DLD1 (cell line): ENCODE results near the gene ATP1A4.
"Not testable (repeated sequence)": the region's sequence is repeated elsewhere in the genome, so short reads cannot be mapped to it uniquely, and the experiment has no call there.

Source experiments
- in situ Hi-C: cut with HindIII; loops from 2 replicates; pipeline ENCODE4 v1.10.0; 2017; ENCODE audit warnings: low sequenced_read_pairs

The ATP1A4 gene

GRCh38 chr1:160151303-160151702 is at the start of gene ATP1A4:
Gene ATP1A4, plus strand, starts transcription at chr1:160151603. Its CDS starts 438 bp downstream, at chr1:160152041.
- in situ Hi-C loops = no loop called here

GRCh38 chr1:160101717-160102522 is 49.5 kb upstream of the ATP1A4 start:
- in situ Hi-C loops = loop anchor here (10.0 kb wide), 1 partner anchor 543 kb away; the partner anchor contains the start of gene SLAMF1

GRCh38 chr1:160103658-160104408 is 47.6 kb upstream of the ATP1A4 start:
- in situ Hi-C loops = loop anchor here (10.0 kb wide), 1 partner anchor 541 kb away; the partner anchor contains the start of gene SLAMF1

GRCh38 chr1:160104486-160104885 is 46.9 kb upstream of the ATP1A4 start:
- in situ Hi-C loops = loop anchor here (10.0 kb wide), 1 partner anchor 540 kb away; the partner anchor contains the start of gene SLAMF1

DNA sequence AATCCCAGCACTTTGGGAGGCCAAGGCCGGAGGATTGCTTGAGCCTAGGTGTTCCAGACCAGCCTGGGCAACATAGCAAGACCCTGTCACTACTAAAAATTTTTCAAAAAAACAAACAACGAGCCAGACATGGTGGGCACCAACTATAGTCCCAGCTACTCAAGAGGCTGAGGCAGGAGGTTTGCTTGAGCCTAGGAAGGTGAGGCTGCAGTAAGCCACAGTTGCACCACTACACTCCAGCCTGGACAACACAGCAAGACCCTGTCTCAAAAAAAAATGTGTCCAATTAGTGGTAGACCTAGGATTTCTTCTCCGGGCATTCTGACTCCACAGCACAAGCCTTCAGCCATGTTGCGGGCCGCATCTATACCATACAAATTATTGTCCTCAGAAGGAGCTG is 46.2 kb upstream of the ATP1A4 start:
- in situ Hi-C loops = loop anchor here (10.0 kb wide), 1 partner anchor 540 kb away; the partner anchor contains the start of gene SLAMF1

DNA sequence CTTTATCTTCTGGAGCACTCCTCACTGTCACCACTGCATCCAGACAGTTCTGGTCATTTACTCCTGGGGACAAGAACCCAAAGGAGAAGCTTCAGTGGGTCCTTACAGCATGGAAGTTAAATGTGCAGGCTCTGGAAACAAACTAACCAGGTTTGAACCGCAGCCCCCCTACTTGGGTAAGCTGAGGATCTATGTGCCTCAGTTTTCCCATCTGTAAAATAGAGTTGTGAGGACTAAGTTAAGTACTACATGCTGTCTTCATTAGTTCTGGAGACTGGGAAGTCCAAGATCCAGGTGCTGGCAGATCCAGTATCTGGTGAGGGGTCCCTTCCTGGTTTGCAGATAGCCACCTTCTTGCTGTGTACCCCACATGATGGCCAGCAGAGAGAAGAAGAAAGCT is 43.9 kb upstream of the ATP1A4 start:
- in situ Hi-C loops = loop anchor here (10.0 kb wide), 1 partner anchor 537 kb away; the partner anchor contains the start of gene SLAMF1

- in situ Hi-C loops = loop anchor here (10.0 kb wide), 1 partner anchor 536 kb away; the partner anchor contains the start of gene SLAMF1
Observed at GRCh38 chr1:160108888-160109662, 42.3 kb upstream of the ATP1A4 start.

GRCh38 chr1:160109686-160110085 is 41.7 kb upstream of the ATP1A4 start:
- in situ Hi-C loops = loop anchor here (10.0 kb wide), 1 partner anchor 535 kb away; the partner anchor contains the start of gene SLAMF1

- in situ Hi-C loops = not testable (repeated sequence)
Observed at GRCh38 chr1:160111462-160111861, 39.9 kb upstream of the ATP1A4 start.

- in situ Hi-C loops = no loop called here
Observed at GRCh38 chr1:160112357-160112756, 39.0 kb upstream of the ATP1A4 start.

GRCh38 chr1:160113407-160113806 is 38.0 kb upstream of the ATP1A4 start:
- in situ Hi-C loops = no loop called here

GRCh38 chr1:160114085-160114484 is 37.3 kb upstream of the ATP1A4 start:
- in situ Hi-C loops = no loop called here

DNA sequence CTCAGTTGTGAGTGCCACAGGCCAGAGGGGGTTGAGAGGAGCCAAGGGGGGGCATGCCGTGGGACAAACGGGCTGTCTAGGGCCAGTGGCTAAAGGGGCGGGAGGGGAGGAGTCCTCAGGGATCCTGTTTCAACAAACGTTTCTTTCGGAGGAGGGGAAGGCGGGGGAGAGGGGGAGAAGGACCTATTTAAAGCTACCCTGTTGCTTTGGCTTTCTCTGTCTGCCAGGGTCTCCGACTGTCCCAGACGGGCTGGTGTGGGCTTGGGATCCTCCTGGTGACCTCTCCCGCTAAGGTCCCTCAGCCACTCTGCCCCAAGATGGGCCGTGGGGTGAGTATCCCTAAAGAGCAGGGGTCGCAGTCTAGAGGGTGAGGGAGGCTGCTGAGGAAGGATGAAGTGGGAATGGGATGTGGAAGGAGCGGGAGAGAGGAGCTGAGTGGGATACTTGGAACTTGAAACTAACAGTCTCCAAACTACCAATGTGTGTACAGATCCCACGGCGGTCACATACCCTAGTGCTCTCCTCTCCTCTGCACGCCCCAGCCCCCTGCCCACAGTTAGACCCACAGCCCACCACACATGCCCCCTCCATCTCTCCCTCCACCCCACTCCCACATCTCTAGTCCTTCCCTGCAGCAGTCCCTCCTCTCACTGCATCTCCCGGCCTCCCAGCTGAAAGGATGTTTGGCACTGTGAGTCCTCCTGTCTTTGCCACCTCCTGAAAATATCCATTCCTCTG is 35.7 kb upstream of the ATP1A4 start, which contains the start of gene ATP1A2:
TSS of gene ATP1A2 (plus strand) at position 215 of the 738 bp plus-strand sequence. CDS start at position 318, 103 bp downstream.
- in situ Hi-C loops = no loop called here

- in situ Hi-C loops = no loop called here
Observed at GRCh38 chr1:160116283-160117147, 34.9 kb upstream of the ATP1A4 start.

DNA sequence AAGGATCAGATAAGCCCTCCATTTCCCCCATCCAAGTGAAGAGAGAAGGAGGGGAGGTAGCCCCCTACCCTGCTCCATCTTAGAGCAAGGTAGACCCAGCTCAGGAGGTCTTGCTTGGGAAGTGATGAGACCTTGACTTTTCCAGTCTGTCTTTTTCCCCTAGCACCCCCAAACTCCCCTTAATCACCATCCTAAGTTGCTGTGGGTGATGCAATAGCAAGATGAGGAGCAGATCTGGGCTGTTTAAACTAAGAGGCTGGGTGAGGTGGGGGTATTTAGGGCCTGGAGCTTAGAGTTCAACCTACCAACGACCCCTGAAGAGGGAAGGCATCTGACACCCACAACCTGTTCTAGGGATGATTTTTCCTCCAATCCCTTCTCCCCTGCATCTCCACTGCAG is 34.1 kb upstream of the ATP1A4 start:
- in situ Hi-C loops = no loop called here

- in situ Hi-C loops = no loop called here
Observed at GRCh38 chr1:160117709-160118183, 33.7 kb upstream of the ATP1A4 start.

GRCh38 chr1:160118928-160119327 is 32.5 kb upstream of the ATP1A4 start:
- in situ Hi-C loops = no loop called here

- in situ Hi-C loops = no loop called here
Observed at GRCh38 chr1:160120797-160121196, 30.6 kb upstream of the ATP1A4 start.

GRCh38 chr1:160121388-160121787 is 30.0 kb upstream of the ATP1A4 start:
- in situ Hi-C loops = no loop called here
